GM06990 (cell line): ENCODE measurements around the gene BRCA1.
A peak's percentile ranks its signal among the peaks of the same experiment; 100 is the strongest.

Experiments used
- DNase-seq: peaks from one replicate; pipeline ENCODE4 v3.0.0-alpha.2; 2011; ENCODE audit not compliant: insufficient read length; ENCODE audit errors: extremely low read depth
- H3K27me3 ChIP-seq: replicated peaks from 2 replicates; pipeline ENCODE4 v1.6.0; 2011; ENCODE audit warnings: low read length; ENCODE audit not compliant: control insufficient read depth, insufficient read depth
- H3K36me3 ChIP-seq: 2 replicates; pipeline ENCODE4 v1.5.1; 2011; ENCODE audit warnings: low read length; ENCODE audit not compliant: control insufficient read depth, insufficient read depth
- H3K4me3 ChIP-seq: replicated peaks from 2 replicates; pipeline ENCODE4 v1.5.1; 2011; ENCODE audit warnings: low read depth, mild to moderate bottlenecking, control low read depth, low read length
- CTCF ChIP-seq: IDR thresholded peaks from 2 replicates; pipeline ENCODE4 v1.5.1; 2011; ENCODE audit warnings: low read length, control low read depth, mild to moderate bottlenecking, inconsistent platforms; ENCODE audit not compliant: insufficient read depth, poor library complexity, severe bottlenecking

The BRCA1 gene

GRCh38 chr17:43125133-43125966, at the start of gene BRCA1:
Gene BRCA1 (minus strand): TSS chr17:43125364. CDS start chr17:43124096, 1,268 bp downstream.
- TF ChIP-seq CTCF = no peak
- H3K4me3 ChIP-seq = peak within 1 kb of the TSS; percentile 95
- no peaks in the 10 kb centered on the region for H3K27me3 ChIP-seq
- no peaks in the 10 kb centered on the region for H3K36me3 ChIP-seq
- DNase-seq = peak; percentile 88

GRCh38 chr17:43171586-43172487, 46.7 kb upstream of the BRCA1 start:
- no peaks in the 10 kb centered on the region; the same call in 1 of the 2 replicates for H3K36me3 ChIP-seq
- TF ChIP-seq CTCF = no peak
- no peaks in the 10 kb centered on the region for H3K27me3 ChIP-seq
- DNase-seq = peak; percentile 20
- peak overlapping the region; percentile 80 for H3K4me3 ChIP-seq

- Histone ChIP-seq H3K4me3 (peak within 1 kb of the TSS; percentile 80), H3K36me3 (no peaks in the 10 kb centered on the region), H3K27me3 (no peaks in the 10 kb centered on the region)
- peak; percentile 93 for DNase-seq
- peak; percentile 41 for TF ChIP-seq CTCF
Measured at GRCh38 chr17:43170766-43171585, 45.8 kb upstream of the BRCA1 start, which contains the start of gene NBR1. Gene NBR1 (plus strand): TSS chr17:43171214. CDS start chr17:43175800, 4,586 bp downstream.

GRCh38 chr17:43170140-43170765, 45.1 kb upstream of the BRCA1 start:
- Histone ChIP-seq H3K27me3 (no peaks in the 10 kb centered on the region), H3K4me3 (peak overlapping the region; percentile 80), H3K36me3 (no peaks in the 10 kb centered on the region)
- TF ChIP-seq CTCF = no peak
- peak; percentile 82 for DNase-seq
